Breast epithelium (tissue), 3 donors: Measurements from ENCODE around the gene CYTH4.

Source experiments
- CTCF ChIP-seq, 3 donors: fragments of 450-650 bp; IDR thresholded peaks; one replicate each; pipeline ENCODE4 v1.5.1; 2016 to 2017; ENCODE audit warnings: antibody characterized with exemption in 3 of 3, mild to moderate bottlenecking in 3 of 3, moderate library complexity in 3 of 3
- POLR2A ChIP-seq: fragments of 450-650 bp; IDR thresholded peaks from one replicate; pipeline ENCODE4 v1.6.1; 2016; ENCODE audit warnings: antibody characterized with exemption, mild to moderate bottlenecking, moderate library complexity

- no peak for TF ChIP-seq CTCF (IDR thresholded peaks at IDR 0.05)
- TF ChIP-seq POLR2A, result no peak
These were observed 59.8 kb downstream of the CYTH4 start for GRCh38 chr22:37342065-37342464.
